Parathyroid adenoma (tissue), 2 donors: ENCODE results near the gene BUB1B.

Experiments used
- H2AFZ ChIP-seq: fragments of 300-600 bp; sonication (generic); one replicate; pipeline ENCODE4 v1.7.0; 2017; ENCODE audit warnings: antibody characterized with exemption, mild to moderate bottlenecking
- H3K27ac ChIP-seq: fragments of 300-600 bp; sonication (generic); one replicate; pipeline ENCODE4 v1.7.0; 2017
- H3K27me3 ChIP-seq: fragments of 300-600 bp; sonication (generic); one replicate; pipeline ENCODE4 v1.7.0; 2017; ENCODE audit warnings: low read length; ENCODE audit not compliant: control insufficient read depth, insufficient read depth
- H3K36me3 ChIP-seq: fragments of 300-600 bp; sonication (generic); one replicate; pipeline ENCODE4 v1.7.0; 2017; ENCODE audit warnings: low read length; ENCODE audit not compliant: control insufficient read depth, insufficient read depth
- H3K4me1 ChIP-seq: fragments of 300-600 bp; sonication (generic); one replicate; pipeline ENCODE4 v1.7.0; 2017; ENCODE audit warnings: control low read depth
- H3K4me2 ChIP-seq: fragments of 300-600 bp; sonication (generic); one replicate; pipeline ENCODE4 v1.7.0; 2017; ENCODE audit warnings: low read length
- H3K4me3 ChIP-seq: fragments of 300-600 bp; sonication (generic); one replicate; pipeline ENCODE4 v1.7.0; 2017; ENCODE audit warnings: low read depth, low read length
- H3K79me2 ChIP-seq: fragments of 300-600 bp; sonication (generic); one replicate; pipeline ENCODE4 v1.7.0; 2017; ENCODE audit warnings: control low read depth
- H3K9ac ChIP-seq: fragments of 300-600 bp; sonication (generic); one replicate; pipeline ENCODE4 v1.7.0; 2017; ENCODE audit warnings: mild to moderate bottlenecking
- H3K9me3 ChIP-seq: fragments of 300-600 bp; sonication (generic); one replicate; pipeline ENCODE4 v1.7.0; 2017; ENCODE audit warnings: low read length; ENCODE audit not compliant: control insufficient read depth
- CTCF ChIP-seq: fragments of 300-600 bp; sonication (generic); IDR thresholded peaks from one replicate; pipeline ENCODE4 v1.7.0; 2017; ENCODE audit warnings: antibody characterized with exemption, mild to moderate bottlenecking
- donor health status: primary hyperparathyroidism.

BUB1B gene

DNA sequence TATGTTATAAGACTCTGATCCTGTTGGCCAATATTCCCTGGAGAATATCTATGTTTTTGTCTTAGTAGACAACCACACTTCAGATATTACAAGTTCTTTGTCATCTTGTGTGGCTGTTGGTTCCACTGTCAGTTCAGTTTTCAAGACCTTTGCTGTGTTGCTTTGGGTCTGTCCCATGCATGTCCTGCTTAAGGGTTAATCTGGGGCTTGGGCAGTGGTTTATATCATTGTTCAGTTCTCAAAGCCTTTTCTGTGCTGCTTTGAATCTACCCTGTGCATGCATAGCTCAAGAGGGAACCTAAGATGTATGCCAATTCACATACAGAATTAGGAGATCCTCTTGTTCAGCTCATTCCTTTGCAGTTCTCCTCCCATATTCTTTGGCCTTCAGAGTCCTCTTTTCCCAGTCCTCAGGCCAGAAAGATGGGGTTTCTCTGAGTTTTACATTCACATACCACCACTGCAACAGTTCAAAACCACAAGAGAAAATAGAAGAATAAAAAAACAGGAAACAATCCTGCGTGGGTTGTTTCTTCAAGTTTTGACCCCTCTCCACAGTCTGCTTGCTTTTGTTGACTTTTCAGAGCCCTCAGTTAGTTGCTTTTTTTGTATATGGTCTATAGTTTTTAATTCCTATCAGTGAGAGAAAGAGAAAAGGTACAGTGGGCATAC, 21.6 kb downstream of the BUB1B start:
- TF ChIP-seq CTCF: no peak
- Histone ChIP-seq H3K4me3 (no peak overlapping the region), H3K27me3 (no peaks in the 10 kb centered on the region), H3K27ac (no peak overlapping the region), H3K36me3 (no peaks in the 10 kb centered on the region), H3K79me2 (no peaks in the 10 kb centered on the region), H2AFZ (no peak overlapping the region), H3K9ac (no peak overlapping the region), H3K4me1 (no peaks in the 10 kb centered on the region), H3K4me2 (no peak overlapping the region), H3K9me3 (no peaks in the 10 kb centered on the region)

GRCh38 chr15:40183636-40184463, 23.0 kb downstream of the BUB1B start:
- no peaks in the 10 kb centered on the region for H3K79me2 ChIP-seq
- H3K9me3 ChIP-seq: no peaks in the 10 kb centered on the region
- no peak overlapping the region for H3K9ac ChIP-seq
- no peaks in the 10 kb centered on the region for H3K36me3 ChIP-seq
- H2AFZ ChIP-seq: no peak overlapping the region
- TF ChIP-seq CTCF: no peak
- no peak overlapping the region for H3K27ac ChIP-seq
- no peak overlapping the region for H3K4me2 ChIP-seq
- no peak overlapping the region for H3K4me3 ChIP-seq
- H3K27me3 ChIP-seq: no peaks in the 10 kb centered on the region
- H3K4me1 ChIP-seq: no peaks in the 10 kb centered on the region

DNA sequence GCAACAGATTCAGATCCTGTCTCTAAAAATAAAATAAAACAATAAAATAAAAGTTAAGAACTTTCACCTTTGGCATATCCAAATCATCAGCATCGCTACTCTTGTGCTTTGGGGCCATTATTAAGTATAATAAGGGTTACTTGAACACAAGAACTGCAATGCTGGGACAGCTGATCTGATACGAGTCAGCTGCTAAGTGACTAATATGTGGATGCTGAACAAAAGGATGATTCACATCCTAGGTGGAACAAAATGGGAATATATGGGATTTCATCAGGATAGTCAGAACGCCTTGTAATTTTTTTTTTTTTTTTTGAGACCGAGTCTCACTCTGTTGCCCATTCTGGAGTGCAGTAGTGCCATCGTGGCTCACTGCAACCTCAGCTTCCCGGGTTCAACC, 29.7 kb downstream of the BUB1B start:
- no peak for TF ChIP-seq CTCF

GRCh38 chr15:40192942-40193341, 32.1 kb downstream of the BUB1B start:
- Histone ChIP-seq H3K36me3 (no peaks in the 10 kb centered on the region), H2AFZ (no peak overlapping the region), H3K9ac (no peak overlapping the region), H3K4me2 (no peak overlapping the region), H3K9me3 (no peaks in the 10 kb centered on the region), H3K4me3 (no peak overlapping the region), H3K4me1 (no peaks in the 10 kb centered on the region), H3K27ac (no peak overlapping the region), H3K79me2 (no peaks in the 10 kb centered on the region), H3K27me3 (no peaks in the 10 kb centered on the region)
- no peak for TF ChIP-seq CTCF

More for the DNA sequence above, 29.7 kb downstream of the BUB1B start:
- no peaks in the 10 kb centered on the region for H3K36me3 ChIP-seq
- H2AFZ ChIP-seq: no peak overlapping the region
- H3K27ac ChIP-seq: no peak overlapping the region
- no peaks in the 10 kb centered on the region for H3K4me1 ChIP-seq
- H3K4me3 ChIP-seq: no peak overlapping the region
- H3K9me3 ChIP-seq: no peaks in the 10 kb centered on the region
- no peaks in the 10 kb centered on the region for H3K79me2 ChIP-seq
- no peaks in the 10 kb centered on the region for H3K27me3 ChIP-seq
- no peak overlapping the region for H3K9ac ChIP-seq
- no peak overlapping the region for H3K4me2 ChIP-seq
